Measurements from ENCODE around the gene TOGARAM2. TPM values are rescaled to one million over a fixed set of nuclear protein-coding genes. Genes with fewer than 3 reads are reported as not detected.

TOGARAM2 gene
- total RNA-seq, 1 donor, result 0.72 TPM

GRCh38 chr2:29004755-29005154 lies 23.7 kb downstream of the TOGARAM2 start:
- H3K36me3 ChIP-seq (ENCODE audit: insufficient read depth, low read length), result no peaks in the 10 kb centered on the region
- H3K27ac ChIP-seq (ENCODE audit: low read depth, low read length), result no peak overlapping the region
- H3K4me2 ChIP-seq (ENCODE audit: insufficient read depth, low read length), result no peak overlapping the region
- H2AFZ ChIP-seq (ENCODE audit: low read length), result no peak overlapping the region
- no peaks in the 10 kb centered on the region for H4K20me1 ChIP-seq (ENCODE audit: insufficient read depth, low read length)
- no peak overlapping the region for H3K4me3 ChIP-seq (ENCODE audit: insufficient read depth, low read length)
- DNase-seq (ENCODE audit: insufficient read length, low spot score, missing footprints), result no peak
- no peak for TF ChIP-seq CTCF (IDR thresholded peaks at IDR 0.05; ENCODE audit: extremely low read depth, low read depth, low read length)
- H3K4me1 ChIP-seq (ENCODE audit: insufficient read depth, low read length), result peaks cover 4% of the 10 kb centered on the region
- no peaks in the 10 kb centered on the region for H3K27me3 ChIP-seq (ENCODE audit: insufficient read depth, low read length)
- H3K79me2 ChIP-seq (ENCODE audit: insufficient read depth, low read length), result no peaks in the 10 kb centered on the region
- H3K9me3 ChIP-seq (ENCODE audit: low read depth, low read length), result no peaks in the 10 kb centered on the region

- Histone ChIP-seq H3K9me3 (ENCODE audit: low read depth, low read length) (no peaks in the 10 kb centered on the region), H3K79me2 (ENCODE audit: insufficient read depth, low read length) (no peaks in the 10 kb centered on the region), H3K36me3 (ENCODE audit: insufficient read depth, low read length) (no peaks in the 10 kb centered on the region), H3K27ac (ENCODE audit: low read depth, low read length) (no peak overlapping the region), H3K4me3 (ENCODE audit: insufficient read depth, low read length) (no peak overlapping the region), H4K20me1 (ENCODE audit: insufficient read depth, low read length) (no peaks in the 10 kb centered on the region), H3K27me3 (ENCODE audit: insufficient read depth, low read length) (no peaks in the 10 kb centered on the region), H2AFZ (ENCODE audit: low read length) (no peak overlapping the region), H3K4me1 (ENCODE audit: insufficient read depth, low read length) (peaks cover 4% of the 10 kb centered on the region), H3K4me2 (ENCODE audit: insufficient read depth, low read length) (no peak overlapping the region)
- no peak for DNase-seq (ENCODE audit: insufficient read length, low spot score, missing footprints)
- TF ChIP-seq CTCF (IDR thresholded peaks at IDR 0.05; ENCODE audit: extremely low read depth, low read depth, low read length), result no peak
Measured at GRCh38 chr2:29005331-29005730, 24.2 kb downstream of the TOGARAM2 start.

- no peak for TF ChIP-seq CTCF (IDR thresholded peaks at IDR 0.05; ENCODE audit: extremely low read depth, low read depth, low read length)
- no peak overlapping the region for H3K4me3 ChIP-seq (ENCODE audit: insufficient read depth, low read length)
- H3K27ac ChIP-seq (ENCODE audit: low read depth, low read length), result no peak overlapping the region
- no peaks in the 10 kb centered on the region for H3K36me3 ChIP-seq (ENCODE audit: insufficient read depth, low read length)
- no peaks in the 10 kb centered on the region for H4K20me1 ChIP-seq (ENCODE audit: insufficient read depth, low read length)
- no peak overlapping the region for H3K4me2 ChIP-seq (ENCODE audit: insufficient read depth, low read length)
- H2AFZ ChIP-seq (ENCODE audit: low read length), result no peak overlapping the region
- no peaks in the 10 kb centered on the region for H3K27me3 ChIP-seq (ENCODE audit: insufficient read depth, low read length)
- H3K79me2 ChIP-seq (ENCODE audit: insufficient read depth, low read length), result no peaks in the 10 kb centered on the region
- no peak for DNase-seq (ENCODE audit: insufficient read length, low spot score, missing footprints)
- H3K4me1 ChIP-seq (ENCODE audit: insufficient read depth, low read length), result peaks cover 11% of the 10 kb centered on the region
- no peaks in the 10 kb centered on the region for H3K9me3 ChIP-seq (ENCODE audit: low read depth, low read length)
Measured at GRCh38 chr2:29006092-29006979, 25.2 kb downstream of the TOGARAM2 start.

- Histone ChIP-seq H3K4me2 (ENCODE audit: insufficient read depth, low read length) (no peak overlapping the region), H3K9me3 (ENCODE audit: low read depth, low read length) (no peaks in the 10 kb centered on the region), H3K36me3 (ENCODE audit: insufficient read depth, low read length) (no peaks in the 10 kb centered on the region), H3K27ac (ENCODE audit: low read depth, low read length) (no peak overlapping the region), H4K20me1 (ENCODE audit: insufficient read depth, low read length) (no peaks in the 10 kb centered on the region), H2AFZ (ENCODE audit: low read length) (no peak overlapping the region), H3K27me3 (ENCODE audit: insufficient read depth, low read length) (no peaks in the 10 kb centered on the region), H3K4me3 (ENCODE audit: insufficient read depth, low read length) (no peak overlapping the region), H3K4me1 (ENCODE audit: insufficient read depth, low read length) (peaks cover 14% of the 10 kb centered on the region), H3K79me2 (ENCODE audit: insufficient read depth, low read length) (no peaks in the 10 kb centered on the region)
- no peak for DNase-seq (ENCODE audit: insufficient read length, low spot score, missing footprints)
- TF ChIP-seq CTCF (IDR thresholded peaks at IDR 0.05; ENCODE audit: extremely low read depth, low read depth, low read length), result no peak
Measured at GRCh38 chr2:29006980-29007301, 25.8 kb downstream of the TOGARAM2 start.
